SK-N-SH (cell line): ENCODE results near the gene RNF150.

ENCODE experiments used
- CHD2 ChIP-seq: fragments of 150-350 bp; IDR thresholded peaks from 2 replicates; pipeline ENCODE4 v1.6.1; 2018; ENCODE audit warnings: low read length; ENCODE audit not compliant: partially characterized antibody
- CTCF ChIP-seq: fragments of 200-600 bp; sonication (generic); IDR thresholded peaks from 2 replicates; pipeline ENCODE4 v1.6.1; 2017; ENCODE audit warnings: antibody characterized with exemption, mild to moderate bottlenecking, moderate library complexity
- EP300 ChIP-seq, 2 experiments: IDR thresholded peaks; 2 replicates each; pipeline versions ENCODE4 v1.4.0 to v1.6.1; 2012; ENCODE audit warnings: borderline replicate concordance in 1 of 2, low read depth in 1 of 2, low read length in 1 of 2
- GATA2 ChIP-seq: sonication (generic); formaldehyde crosslinking; IDR thresholded peaks from 2 replicates; pipeline ENCODE4 v1.5.0; 2020; ENCODE audit warnings: mild to moderate bottlenecking, missing genetic modification reagents
- JUND ChIP-seq: IDR thresholded peaks from 2 replicates; pipeline ENCODE4 v1.4.0; 2012
- MAX ChIP-seq: IDR thresholded peaks from 2 replicates; pipeline ENCODE4 v1.4.0; 2012; ENCODE audit warnings: low read depth
- NRF1 ChIP-seq: IDR thresholded peaks from 2 replicates; pipeline ENCODE4 v1.6.1; 2012; ENCODE audit warnings: low read depth, mild to moderate bottlenecking, low read length
- POLR2AphosphoS5 ChIP-seq: IDR thresholded peaks from 2 replicates; pipeline ENCODE4 v1.6.1; 2012; ENCODE audit warnings: low read depth, low read length
- RAD21 ChIP-seq: IDR thresholded peaks from 2 replicates; pipeline ENCODE4 v1.6.1; 2012; ENCODE audit warnings: mild to moderate bottlenecking, low read length
- TEAD4 ChIP-seq: IDR thresholded peaks from 2 replicates; pipeline ENCODE4 v1.4.0; 2012; ENCODE audit warnings: mild to moderate bottlenecking, borderline replicate concordance; ENCODE audit not compliant: insufficient read depth
- USF1 ChIP-seq: IDR thresholded peaks from 2 replicates; pipeline ENCODE4 v1.4.0; 2012; ENCODE audit warnings: low read depth, borderline replicate concordance

GRCh38 chr4:140874056-140874455 lies 259.2 kb downstream of the RNF150 start:
- no peak for TF ChIP-seq JUND
- TF ChIP-seq CHD2 = no peak
- TF ChIP-seq CTCF = no peak
- TF ChIP-seq RAD21 = no peak
- no peak for TF ChIP-seq MAX
- TF ChIP-seq GATA2 = no peak
- no peak for TF ChIP-seq TEAD4
- no peak for TF ChIP-seq NRF1
- TF ChIP-seq POLR2AphosphoS5 = no peak
- TF ChIP-seq USF1 = no peak
- no peak for TF ChIP-seq EP300 (IDR thresholded peaks at IDR 0.05; ENCODE audit: borderline replicate concordance in 1 of 2, low read depth in 1 of 2, low read length in 1 of 2)
